Effector CD8-positive, alpha-beta T cell (primary cell): Measurements from ENCODE around the gene EEA1.
A peak's percentile ranks its signal among the peaks of the same experiment; 100 is the strongest.
"Not testable (repeated sequence)": the region's sequence is repeated elsewhere in the genome, so short reads cannot be mapped to it uniquely, and the experiment has no call there.

ENCODE experiments used
- DNase-seq: peaks from one replicate; lab custom pipeline; 2025; lab: John Stamatoyannopoulos, UW
- total RNA-seq, 4 experiments: gene quantifications; one replicate each; lab custom pipeline; 2026; lab: John Stamatoyannopoulos, UW

The EEA1 gene
- 36.6 to 60.5 (median 45.0) reads per million in 4 experiments for total RNA-seq

GRCh38 chr12:92928962-92929915 lies at the start of gene EEA1:
Gene EEA1 (minus strand): TSS chr12:92929295. CDS start chr12:92929066, 229 bp downstream.
- DNase-seq = peak; percentile 88

- no peak for DNase-seq
These were observed 49.5 kb upstream of the EEA1 start for GRCh38 chr12:92978607-92979006.

- DNase-seq = no peak
These were observed 48.2 kb upstream of the EEA1 start for GRCh38 chr12:92977326-92977725.

GRCh38 chr12:92974759-92975158 lies 45.7 kb upstream of the EEA1 start:
- no peak for DNase-seq

- no peak for DNase-seq
These were observed 44.5 kb upstream of the EEA1 start for GRCh38 chr12:92973614-92974013.

- no peak for DNase-seq
These were observed 42.9 kb upstream of the EEA1 start for GRCh38 chr12:92971859-92972524.

- no peak for DNase-seq
These were observed 39.2 kb upstream of the EEA1 start for GRCh38 chr12:92968176-92968813.

- not testable (repeated sequence) for DNase-seq
These were observed 35.3 kb upstream of the EEA1 start for GRCh38 chr12:92964378-92964777.

GRCh38 chr12:92961949-92962348 lies 32.9 kb upstream of the EEA1 start:
- no peak for DNase-seq

- no peak for DNase-seq
These were observed 27.0 kb upstream of the EEA1 start for GRCh38 chr12:92955997-92956663.

- DNase-seq = no peak
These were observed 24.7 kb upstream of the EEA1 start for GRCh38 chr12:92953747-92954146.

GRCh38 chr12:92952394-92952793 lies 23.3 kb upstream of the EEA1 start:
- no peak for DNase-seq

- no peak for DNase-seq
These were observed 21.9 kb upstream of the EEA1 start for GRCh38 chr12:92951006-92951405.

- DNase-seq = no peak
These were observed 20.9 kb upstream of the EEA1 start for GRCh38 chr12:92950011-92950410.

GRCh38 chr12:92949466-92949865 lies 20.4 kb upstream of the EEA1 start:
- DNase-seq = no peak

- no peak for DNase-seq
These were observed 18.6 kb upstream of the EEA1 start for GRCh38 chr12:92947589-92948215.

GRCh38 chr12:92945659-92946220 lies 16.6 kb upstream of the EEA1 start:
- no peak for DNase-seq

GRCh38 chr12:92943482-92944250 lies 14.6 kb upstream of the EEA1 start:
- DNase-seq = no peak

- no peak for DNase-seq
These were observed 13.8 kb upstream of the EEA1 start for GRCh38 chr12:92942905-92943304.

GRCh38 chr12:92939116-92939515 lies 10.0 kb upstream of the EEA1 start:
- no peak for DNase-seq
